Myocyte (in vitro differentiated cells): ENCODE measurements around the gene MTA2. TPM values are rescaled to one million over a fixed set of nuclear protein-coding genes. Genes with fewer than 3 reads are reported as not detected.
"Not testable (repeated sequence)": the region's sequence is repeated elsewhere in the genome, so short reads cannot be mapped to it uniquely, and the experiment has no call there.

Experiments used
- DNase-seq: peaks from one replicate; pipeline ENCODE4 v3.0.0-alpha.2; 2012; ENCODE audit warnings: low read depth
- polyA plus RNA-seq: library from polyadenylated mRNA; unstranded; fragments of >200 nt; gene quantifications from one replicate; pipeline ENCODE4 v1.2.1, GENCODE V29; 2012; ENCODE audit warnings: missing spikeins
- total RNA-seq: library from RNA; depleted of rRNA; stranded (reverse); fragments of >200 nt; gene quantifications from 2 replicates; pipeline ENCODE4 v1.2.3, GENCODE V29; 2014

Gene MTA2
- total RNA-seq: 66.9 and 72.4 TPM in 2 replicates
- 51.4 TPM for polyA plus RNA-seq

- DNase-seq: peak; percentile 97
These were observed at the start of gene MTA2 for GRCh38 chr11:62601372-62602140. TSS of gene MTA2 (minus strand) at chr11:62601865. CDS start at chr11:62601450, 415 bp downstream.

- not testable (repeated sequence) for DNase-seq
These were observed 48.6 kb upstream of the MTA2 start for GRCh38 chr11:62650283-62650682.

- no peak for DNase-seq
These were observed 47.8 kb upstream of the MTA2 start for GRCh38 chr11:62649486-62649885.

- DNase-seq: no peak
These were observed 47.3 kb upstream of the MTA2 start for GRCh38 chr11:62648967-62649364.

DNA sequence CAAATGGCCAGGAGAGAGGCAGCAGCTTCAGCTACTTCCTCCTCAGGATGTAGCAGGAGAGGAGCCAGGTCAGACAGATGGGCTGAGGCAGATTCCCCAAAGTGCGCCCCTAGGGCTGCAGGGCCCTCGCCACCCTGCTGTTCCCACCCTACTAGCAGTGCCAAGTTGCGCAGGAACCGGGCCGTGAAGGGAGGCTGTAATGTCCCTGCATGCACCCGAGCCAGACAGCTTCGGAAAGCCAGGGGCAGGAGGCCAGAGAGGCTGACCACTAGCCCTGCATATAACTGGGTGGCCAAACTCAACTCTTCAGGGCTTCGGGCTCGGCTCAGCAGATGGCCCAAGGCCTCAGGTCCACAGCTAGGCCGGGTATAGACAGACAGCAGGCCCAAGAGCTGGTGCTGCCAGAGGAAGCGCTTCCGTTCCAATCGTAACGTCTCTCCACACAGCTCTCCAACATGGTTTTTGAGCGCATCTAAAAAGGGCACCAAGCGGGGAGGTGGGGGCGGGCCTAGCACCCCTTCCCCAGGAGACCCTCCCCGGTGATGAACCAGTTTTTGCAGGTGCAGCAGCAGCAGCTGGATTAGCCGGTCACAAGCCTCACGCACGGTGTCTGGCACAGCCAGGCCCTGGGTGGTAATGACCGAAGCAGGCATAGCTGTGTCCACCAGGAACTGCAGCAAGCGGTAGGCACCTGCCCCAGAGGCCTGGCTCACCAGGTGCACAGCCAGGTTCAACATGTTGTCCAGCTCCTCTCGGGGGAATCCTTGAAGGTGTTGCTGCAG, 46.7 kb upstream of the MTA2 start:
- DNase-seq: no peak

GRCh38 chr11:62647609-62648005, 45.9 kb upstream of the MTA2 start:
- DNase-seq: no peak

- no peak for DNase-seq
These were observed 45.4 kb upstream of the MTA2 start for GRCh38 chr11:62646825-62647608.

DNA sequence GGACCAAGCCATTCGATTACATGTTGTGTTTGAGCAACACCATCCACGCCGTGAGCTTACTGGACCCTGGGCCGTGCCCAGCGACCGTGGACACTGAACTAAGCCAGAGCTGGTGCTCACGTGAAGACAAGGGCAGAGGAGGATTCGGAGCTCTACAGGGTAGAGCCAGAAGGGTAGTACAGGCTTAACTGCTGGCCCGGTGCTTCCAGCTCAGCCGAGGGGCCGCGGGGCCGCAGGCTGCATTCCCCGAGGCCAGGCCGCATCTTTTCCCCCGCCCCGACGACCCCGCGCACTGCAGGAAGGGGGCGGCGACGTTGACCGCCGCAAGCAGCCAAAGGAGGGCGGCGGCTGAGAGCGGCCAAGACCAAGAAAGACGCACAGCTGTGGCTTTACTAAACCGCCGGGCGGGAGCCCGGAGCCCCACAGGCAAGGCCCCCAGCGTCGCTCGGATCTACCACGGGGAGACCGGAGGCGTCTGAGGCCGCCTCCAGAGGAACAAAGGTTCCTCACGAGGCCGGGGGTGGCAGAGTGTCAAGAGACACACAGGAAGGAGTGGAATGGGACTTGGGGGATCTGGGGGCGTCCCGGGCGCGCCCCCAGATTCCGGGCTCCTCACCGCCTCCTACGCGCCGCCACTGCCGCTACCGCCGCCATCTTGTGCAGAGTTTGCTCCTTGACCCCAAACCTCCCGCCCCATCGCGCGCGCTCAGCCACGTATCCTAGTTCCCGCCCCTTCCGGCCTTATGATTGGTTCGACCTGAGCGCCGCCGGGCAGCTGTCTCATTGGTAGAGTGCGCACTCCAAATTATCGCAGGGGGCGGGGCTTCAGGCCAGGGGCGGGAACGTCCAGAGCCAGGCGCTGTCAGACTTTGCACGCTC, 44.5 kb upstream of the MTA2 start, which contains the start of gene GANAB:
GANAB (minus strand) TSS at position 668 of the 879 bp plus-strand sequence; CDS start at position 654, 14 bp downstream.
- peak; percentile 99 for DNase-seq

- DNase-seq: no peak
These were observed 43.9 kb upstream of the MTA2 start for GRCh38 chr11:62645671-62645945.

DNA sequence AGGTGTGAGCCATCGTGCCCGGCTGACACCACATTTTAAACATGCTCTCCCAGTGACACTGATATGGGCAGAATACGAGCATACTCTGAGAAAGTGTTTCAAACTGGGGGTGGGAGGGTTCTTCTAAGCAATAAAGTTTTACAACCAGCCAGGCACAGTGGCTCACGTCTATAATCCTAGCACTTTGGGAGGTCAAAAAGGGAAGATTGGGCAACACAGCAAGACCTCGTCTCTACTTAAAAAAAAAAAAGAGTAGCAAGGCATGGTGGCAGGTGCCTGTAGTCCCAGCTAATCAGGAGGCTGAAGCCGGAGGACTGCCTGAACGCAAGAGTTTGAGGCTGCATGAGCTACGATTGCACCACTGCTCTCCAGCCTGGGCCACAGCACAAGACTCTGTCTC, 42.6 kb upstream of the MTA2 start:
- no peak for DNase-seq

DNA sequence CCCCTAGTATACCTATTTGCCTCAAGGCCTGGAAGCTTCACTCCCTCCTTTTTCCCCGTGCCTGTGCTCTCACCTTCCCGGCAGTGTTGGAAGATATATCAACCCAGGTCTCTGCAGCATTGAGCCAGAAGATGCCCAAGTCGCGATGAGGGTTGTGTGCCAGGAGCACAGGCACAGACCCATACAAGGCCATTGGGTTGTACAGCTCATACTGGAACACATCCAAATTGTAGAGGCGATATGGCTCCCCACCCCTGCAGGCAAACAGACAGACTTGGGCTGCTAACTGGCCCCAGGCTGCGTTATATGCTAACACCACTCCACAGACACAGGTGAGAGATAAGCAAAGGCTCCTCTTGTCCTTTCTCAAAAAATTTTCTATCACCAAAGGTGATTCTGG, 30.8 kb upstream of the MTA2 start:
- no peak for DNase-seq

- no peak for DNase-seq
These were observed 26.0 kb upstream of the MTA2 start for GRCh38 chr11:62627713-62628112.

- no peak for DNase-seq
These were observed 20.9 kb upstream of the MTA2 start for GRCh38 chr11:62622476-62623089.

DNA sequence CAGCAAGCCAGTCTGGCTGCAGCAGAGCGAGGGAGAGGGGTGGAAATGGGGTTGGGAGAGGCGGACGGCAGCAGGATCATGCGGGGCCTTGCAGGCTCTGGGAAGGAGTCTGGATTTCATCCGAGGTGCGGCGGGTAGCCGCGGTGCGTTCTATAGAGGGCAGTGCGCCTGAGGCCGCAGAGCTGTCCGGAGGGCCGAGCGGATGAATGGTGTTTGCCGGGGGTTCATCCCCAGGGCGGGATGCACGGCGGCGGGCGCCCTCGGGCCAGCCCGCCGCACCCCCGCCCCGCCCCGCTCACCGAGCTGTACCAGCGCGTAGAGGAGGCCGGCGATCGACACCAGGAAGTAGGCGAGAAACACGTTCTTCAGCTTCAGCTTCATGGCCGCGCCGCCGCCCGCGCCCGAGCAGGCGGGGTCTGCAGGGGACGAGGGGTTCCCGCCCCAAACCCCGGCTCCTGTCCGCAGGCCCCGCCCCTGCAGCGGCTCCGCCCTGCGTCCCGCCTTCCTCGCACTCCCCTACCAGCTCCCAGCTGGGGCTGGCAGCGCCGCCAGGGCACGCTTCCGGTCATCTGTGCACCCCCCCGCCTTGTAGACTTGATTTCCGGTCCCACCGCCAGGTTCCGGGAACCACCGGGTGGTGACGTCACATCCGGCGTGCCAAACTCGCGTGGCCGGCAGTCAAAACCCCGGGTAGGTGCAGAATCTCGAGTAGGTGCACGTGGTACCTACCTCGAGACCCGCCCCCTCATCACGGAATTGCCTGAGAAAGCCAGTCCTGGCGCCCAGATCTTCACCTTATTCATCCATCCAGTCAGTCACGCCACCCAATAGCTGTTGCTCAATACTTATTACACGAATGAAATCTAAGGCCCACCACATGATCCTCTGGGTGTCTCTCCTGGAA, 20.2 kb upstream of the MTA2 start, which contains the start of gene B3GAT3:
B3GAT3 (minus strand) TSS at position 420 of the 904 bp plus-strand sequence; CDS start at position 381, 39 bp downstream.
- DNase-seq: peak; percentile 98

DNA sequence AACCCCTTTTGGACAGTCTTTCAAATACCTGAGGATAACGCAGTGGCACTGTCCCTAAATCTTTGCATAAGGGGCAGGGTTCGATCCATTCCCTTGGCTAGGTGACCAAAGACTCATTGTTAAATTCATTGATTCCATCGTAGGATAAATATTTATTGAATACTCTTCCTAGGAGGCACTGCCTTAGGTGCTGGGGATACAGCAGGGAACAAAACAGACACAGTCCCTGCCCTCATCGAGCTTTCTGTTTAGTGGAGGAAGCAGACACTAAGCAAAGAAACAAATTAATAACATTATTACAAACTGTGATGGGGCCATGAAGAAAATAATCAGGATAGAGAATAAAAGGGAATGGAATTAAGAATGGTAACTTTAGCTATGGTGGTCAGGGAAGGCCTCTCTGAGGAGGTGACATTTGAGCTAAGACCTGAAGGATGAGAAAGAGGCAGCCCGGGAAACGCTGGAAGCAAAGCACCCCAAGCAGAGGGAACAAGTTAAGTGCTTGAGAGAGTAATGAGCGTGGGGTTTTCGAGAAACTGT, 19.4 kb upstream of the MTA2 start:
- DNase-seq: no peak

DNA sequence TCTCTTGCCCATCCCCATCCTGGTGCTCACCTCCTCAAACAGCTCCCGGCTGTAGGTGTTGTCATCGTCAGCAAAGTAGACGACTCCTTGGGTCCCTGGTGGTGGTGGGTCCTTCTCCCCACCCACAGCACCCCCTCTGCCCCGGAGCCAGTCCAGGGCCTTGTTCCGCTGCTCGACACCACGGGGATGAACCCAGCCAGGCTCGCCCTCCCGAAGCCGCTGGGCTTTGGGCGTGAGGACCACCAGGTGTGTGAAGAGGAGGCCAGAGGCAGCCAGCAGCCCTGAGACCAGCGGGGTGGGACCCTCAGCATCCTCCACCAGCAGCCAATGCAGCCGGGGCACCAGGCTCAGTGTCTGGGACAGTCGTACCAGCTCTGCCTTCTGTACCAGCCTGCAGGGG, 15.3 kb upstream of the MTA2 start:
- DNase-seq: not testable (repeated sequence)

DNA sequence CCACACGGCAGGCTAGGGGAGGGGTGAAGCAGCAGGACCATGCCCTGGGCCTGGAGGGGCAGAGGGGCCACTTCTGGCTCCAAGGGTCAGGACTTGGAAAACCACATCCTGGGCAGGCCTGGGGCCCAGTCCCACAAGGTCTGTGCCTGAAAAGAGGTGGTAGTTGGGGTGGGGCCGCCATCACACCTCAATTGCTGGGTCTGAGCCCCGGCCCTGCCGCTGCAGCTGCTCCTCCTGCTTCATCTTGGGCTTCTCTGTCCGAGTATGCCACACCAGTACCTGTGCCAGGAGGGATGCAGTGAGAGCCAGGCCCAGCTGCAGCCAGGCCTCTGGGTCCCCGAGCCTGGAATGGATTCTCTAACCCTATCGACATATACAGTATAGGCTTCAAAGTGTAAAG, 13.9 kb upstream of the MTA2 start:
- DNase-seq: no peak

- no peak for DNase-seq
These were observed 12.6 kb upstream of the MTA2 start for GRCh38 chr11:62614275-62614674.

- no peak for DNase-seq
These were observed 11.7 kb upstream of the MTA2 start for GRCh38 chr11:62613291-62613778.
